Naive thymus-derived CD8-positive, alpha-beta T cell (primary cell): ENCODE measurements around the gene NKAPD1. TPM values are rescaled to one million over a fixed set of nuclear protein-coding genes. Genes with fewer than 3 reads are reported as not detected.

Experiments
- ATAC-seq, 2 donors: fragments of 150-1000 bp; cut with Tn5 transposase in 1 of 2; sonication (Bioruptor Pico), chemical (Tn5 transposase) in 1 of 2; 1 replicate in 1 of 2; 2 replicates in 1 of 2; pipeline ENCODE4 v1.10.0; 2021; ENCODE audit warnings: mild to moderate bottlenecking in 2 of 2, moderate library complexity in 2 of 2
- POLR2A ChIA-PET: fragments of 350-600 bp; sonication (Branson Sonifier 250); formaldehyde crosslinking; loops from one replicate; lab custom pipeline; 2021; ENCODE audit warnings: antibody characterized with exemption; lab: Charles Lee
- DNase-seq, 10 donors: peaks; one replicate each; pipeline versions ENCODE4 v3.0.0 to v3.0.0-alpha.2; 2020 to 2022
- H3K27ac Mint-ChIP-seq, 10 donors: one replicate each; pipeline ENCODE4 v1.8.0; 2020 to 2022; ENCODE audit warnings: mild to moderate bottlenecking in 10 of 10, mixed read lengths in 10 of 10, moderate library complexity in 4 of 10, inconsistent platforms in 1 of 10
- H3K27me3 Mint-ChIP-seq, 5 donors: one replicate each; pipeline ENCODE4 v1.8.0; 2021 to 2022; ENCODE audit warnings: mixed read lengths in 5 of 5
- H3K36me3 Mint-ChIP-seq, 3 donors: one replicate each; pipeline ENCODE4 v1.8.0; 2020 to 2022; ENCODE audit warnings: mixed read lengths in 3 of 3, mild to moderate bottlenecking in 2 of 3, inconsistent platforms in 1 of 3
- H3K4me1 Mint-ChIP-seq, 4 donors: one replicate each; pipeline ENCODE4 v1.8.0; 2021 to 2022; ENCODE audit warnings: mixed read lengths in 4 of 4
- H3K4me3 Mint-ChIP-seq, 10 donors: one replicate each; pipeline ENCODE4 v1.8.0; 2020 to 2022; ENCODE audit warnings: mild to moderate bottlenecking in 10 of 10, mixed read lengths in 10 of 10, moderate library complexity in 6 of 10, inconsistent platforms in 1 of 10
- H3K9me3 Mint-ChIP-seq, 9 donors: one replicate each; pipeline ENCODE4 v1.8.0; 2020 to 2022; ENCODE audit warnings: mixed read lengths in 9 of 9, mild to moderate bottlenecking in 3 of 9, inconsistent platforms in 1 of 9, moderate library complexity in 1 of 9
- polyA plus RNA-seq, 3 donors: library from polyadenylated mRNA; unstranded; fragments of 300-500 nt; fragmentation: Illumina TruSeq; gene quantifications; one replicate each; pipeline ENCODE4 v1.2.3, GENCODE V29; 2021
- total RNA-seq, 8 experiments: library from RNA in 2 of 8; stranded (reverse) in 2 of 8; gene quantifications; one replicate each; pipeline ENCODE4 v1.2.3 and lab custom pipeline; 2021 to 2026

The NKAPD1 gene
- total and polyA plus RNA-seq, 5 experiments from 2014 or later: 9.8 to 21.7 (median 12.6) TPM

- POLR2A ChIA-PET: interaction anchor here (0.7 kb wide), 1 partner anchor 1121 kb away, joined by 4 read pairs; no protein-coding TSS in a partner anchor
- no peaks in the 10 kb centered on the region for H3K27me3 Mint-ChIP-seq
- H3K27ac Mint-ChIP-seq: no peak overlapping the region
- DNase-seq: no peak
- ATAC-seq: no peak
- no peaks in the 10 kb centered on the region for H3K9me3 Mint-ChIP-seq
- peaks cover 0 to 12% (median 3%) of the 10 kb centered on the region in 4 donors for H3K4me1 Mint-ChIP-seq
- no peak overlapping the region for H3K4me3 Mint-ChIP-seq
- H3K36me3 Mint-ChIP-seq: peaks cover 17 to 68% (median 20%) of the 10 kb centered on the region in 3 donors
Measured at GRCh38 chr11:112096194-112096593, 22.1 kb downstream of the NKAPD1 start.

GRCh38 chr11:112097734-112098528 is 23.8 kb downstream of the NKAPD1 start:
- POLR2A ChIA-PET: no interaction called here
- no peaks in the 10 kb centered on the region for H3K9me3 Mint-ChIP-seq
- no peak overlapping the region for H3K4me3 Mint-ChIP-seq
- H3K27ac Mint-ChIP-seq: peak overlapping the region in 2 of 10 donors; percentile 13 to 33
- H3K36me3 Mint-ChIP-seq: peaks cover 8 to 54% (median 16%) of the 10 kb centered on the region in 3 donors
- no peak for ATAC-seq
- no peak for DNase-seq
- peaks cover 0 to 7% (median 0%) of the 10 kb centered on the region in 4 donors for H3K4me1 Mint-ChIP-seq
- H3K27me3 Mint-ChIP-seq: no peaks in the 10 kb centered on the region

GRCh38 chr11:112100462-112100861 is 26.4 kb downstream of the NKAPD1 start:
- POLR2A ChIA-PET: no interaction called here
- Mint-ChIP-seq H3K27ac (peak overlapping the region in 1 of 10 donors; percentile 22), H3K4me1 (peaks cover 0 to 7% (median 0%) of the 10 kb centered on the region in 4 donors), H3K9me3 (no peaks in the 10 kb centered on the region), H3K36me3 (peaks cover 8 to 35% (median 10%) of the 10 kb centered on the region in 3 donors), H3K27me3 (no peaks in the 10 kb centered on the region), H3K4me3 (no peak overlapping the region)
- DNase-seq: no peak
- no peak for ATAC-seq

- POLR2A ChIA-PET: no interaction called here
- Mint-ChIP-seq H3K36me3 (peaks cover 4 to 15% (median 10%) of the 10 kb centered on the region in 3 donors), H3K4me3 (no peak overlapping the region), H3K27me3 (no peaks in the 10 kb centered on the region), H3K27ac (no peak overlapping the region), H3K4me1 (peaks cover 0 to 1% (median 0%) of the 10 kb centered on the region in 4 donors), H3K9me3 (no peaks in the 10 kb centered on the region)
- DNase-seq: no peak
- no peak for ATAC-seq
Measured at GRCh38 chr11:112103446-112103845, 29.3 kb downstream of the NKAPD1 start.

GRCh38 chr11:112106070-112106469 is 32.0 kb downstream of the NKAPD1 start:
- Mint-ChIP-seq H3K4me1 (no peaks in the 10 kb centered on the region), H3K36me3 (peaks cover 4 to 12% (median 7%) of the 10 kb centered on the region in 3 donors), H3K9me3 (no peaks in the 10 kb centered on the region), H3K27me3 (no peaks in the 10 kb centered on the region), H3K4me3 (no peak overlapping the region), H3K27ac (no peak overlapping the region)
- ATAC-seq (no peak), DNase-seq (no peak)
- POLR2A ChIA-PET: no interaction called here

GRCh38 chr11:112113539-112114457 is 39.7 kb downstream of the NKAPD1 start:
- POLR2A ChIA-PET: interaction anchor here (0.7 kb wide), 1 partner anchor 525 kb away, joined by 5 read pairs; no protein-coding TSS in a partner anchor
- no peak overlapping the region for H3K27ac Mint-ChIP-seq
- ATAC-seq: peak in 1 of 2 donors; percentile 54
- no peaks in the 10 kb centered on the region for H3K27me3 Mint-ChIP-seq
- DNase-seq: peak in 3 of 10 donors; percentile 45 to 47 (median 46)
- peaks cover 0 to 13% (median 4%) of the 10 kb centered on the region in 3 donors for H3K36me3 Mint-ChIP-seq
- peaks cover 2 to 16% (median 14%) of the 10 kb centered on the region in 4 donors for H3K4me1 Mint-ChIP-seq
- H3K9me3 Mint-ChIP-seq: no peaks in the 10 kb centered on the region
- no peak overlapping the region for H3K4me3 Mint-ChIP-seq

GRCh38 chr11:112114460-112114859 is 40.4 kb downstream of the NKAPD1 start:
- Mint-ChIP-seq H3K27me3 (no peaks in the 10 kb centered on the region), H3K36me3 (peaks cover 0 to 13% (median 6%) of the 10 kb centered on the region in 3 donors), H3K9me3 (no peaks in the 10 kb centered on the region), H3K27ac (no peak overlapping the region), H3K4me3 (no peak overlapping the region), H3K4me1 (peaks cover 2 to 16% (median 14%) of the 10 kb centered on the region in 4 donors)
- ATAC-seq (no peak), DNase-seq (no peak)
- POLR2A ChIA-PET: no interaction called here

- peak in 1 of 2 donors; percentile 40 for ATAC-seq
- H3K27me3 Mint-ChIP-seq: no peaks in the 10 kb centered on the region
- POLR2A ChIA-PET: no interaction called here
- H3K27ac Mint-ChIP-seq: no peak overlapping the region
- no peak overlapping the region for H3K4me3 Mint-ChIP-seq
- DNase-seq: peak in 2 of 10 donors; percentile 2 to 15
- peaks cover 0 to 13% (median 9%) of the 10 kb centered on the region in 3 donors for H3K36me3 Mint-ChIP-seq
- no peaks in the 10 kb centered on the region for H3K9me3 Mint-ChIP-seq
- H3K4me1 Mint-ChIP-seq: peaks cover 2 to 19% (median 15%) of the 10 kb centered on the region in 4 donors
Measured at GRCh38 chr11:112115386-112115785, 41.3 kb downstream of the NKAPD1 start.

GRCh38 chr11:112118176-112118575 is 44.1 kb downstream of the NKAPD1 start:
- Mint-ChIP-seq H3K27me3 (no peaks in the 10 kb centered on the region), H3K4me3 (no peak overlapping the region), H3K36me3 (peaks cover 0 to 14% (median 11%) of the 10 kb centered on the region in 3 donors), H3K9me3 (no peaks in the 10 kb centered on the region), H3K27ac (no peak overlapping the region), H3K4me1 (peaks cover 2 to 21% (median 15%) of the 10 kb centered on the region in 4 donors)
- ATAC-seq (no peak), DNase-seq (no peak)
- POLR2A ChIA-PET: no interaction called here

- Mint-ChIP-seq H3K4me1 (peaks cover 0 to 6% (median 0%) of the 10 kb centered on the region in 4 donors), H3K36me3 (peaks cover 0 to 15% (median 9%) of the 10 kb centered on the region in 3 donors), H3K4me3 (no peak overlapping the region), H3K9me3 (no peaks in the 10 kb centered on the region), H3K27ac (peak overlapping the region in 1 of 10 donors; percentile 20), H3K27me3 (no peaks in the 10 kb centered on the region)
- POLR2A ChIA-PET: no interaction called here
- DNase-seq (no peak), ATAC-seq (no peak)
Measured at GRCh38 chr11:112121981-112122615, 48.0 kb downstream of the NKAPD1 start.

- Mint-ChIP-seq H3K27ac (no peak overlapping the region), H3K27me3 (no peaks in the 10 kb centered on the region), H3K4me3 (no peak overlapping the region), H3K9me3 (no peaks in the 10 kb centered on the region), H3K4me1 (peaks cover 0 to 6% (median under 1%) of the 10 kb centered on the region in 4 donors), H3K36me3 (peaks cover 0 to 16% (median 8%) of the 10 kb centered on the region in 3 donors)
- POLR2A ChIA-PET: no interaction called here
- DNase-seq (no peak), ATAC-seq (no peak)
Measured at GRCh38 chr11:112123129-112123528, 49.0 kb downstream of the NKAPD1 start.

GRCh38 chr11:112127056-112127455 is 53.0 kb downstream of the NKAPD1 start:
- no peak overlapping the region for H3K27ac Mint-ChIP-seq
- no peak overlapping the region for H3K4me3 Mint-ChIP-seq
- H3K9me3 Mint-ChIP-seq: no peaks in the 10 kb centered on the region
- POLR2A ChIA-PET: no interaction called here
- DNase-seq: no peak
- no peak for ATAC-seq
- H3K27me3 Mint-ChIP-seq: no peaks in the 10 kb centered on the region
- peaks cover 0 to 2% (median 0%) of the 10 kb centered on the region in 4 donors for H3K4me1 Mint-ChIP-seq
- peaks cover 0 to 5% (median 3%) of the 10 kb centered on the region in 3 donors for H3K36me3 Mint-ChIP-seq
